Mesothelial cell of epicardium (in vitro differentiated cells): ENCODE results near the gene BLZF1. TPM values are rescaled to one million over a fixed set of nuclear protein-coding genes. Genes with fewer than 3 reads are reported as not detected.

ENCODE experiments used
- DNase-seq, 2 experiments: peaks; one replicate each; pipeline ENCODE4 v3.0.0; 2021; ENCODE audit warnings: low spot score in 2 of 2; ENCODE audit not compliant: unreplicated experiment in 2 of 2
- H3K27ac Mint-ChIP-seq: 2 replicates; pipeline ENCODE4 v1.8.0; 2021; ENCODE audit warnings: mixed read lengths
- H3K27me3 Mint-ChIP-seq: 2 replicates; pipeline ENCODE4 v1.8.0; 2021; ENCODE audit warnings: low read depth, mixed read lengths
- H3K36me3 Mint-ChIP-seq: 2 replicates; pipeline ENCODE4 v1.8.0; 2021; ENCODE audit warnings: mixed read lengths
- H3K4me1 Mint-ChIP-seq: 2 replicates; pipeline ENCODE4 v1.8.0; 2021; ENCODE audit warnings: mixed read lengths
- H3K4me3 Mint-ChIP-seq: 2 replicates; pipeline ENCODE4 v1.8.0; 2021; ENCODE audit warnings: mild to moderate bottlenecking, moderate library complexity, mixed read lengths
- H3K9me3 Mint-ChIP-seq: 2 replicates; pipeline ENCODE4 v1.8.0; 2021; ENCODE audit warnings: mixed read lengths
- total RNA-seq: library from RNA; stranded (reverse); gene quantifications from 3 replicates; pipeline ENCODE4 v1.2.1, GENCODE V29; 2021
- TF ChIP-seq, protein P1 (sequence below): fragments of 200-600 bp; sonication (generic); IDR thresholded peaks from one replicate; pipeline ENCODE4 v1.5.0; 2021; ENCODE audit warnings: antibody characterized with exemption; ENCODE audit not compliant: unreplicated experiment

BLZF1 gene
- total RNA-seq, 1 donor from 2014 or later, result 21.5 TPM

DNA sequence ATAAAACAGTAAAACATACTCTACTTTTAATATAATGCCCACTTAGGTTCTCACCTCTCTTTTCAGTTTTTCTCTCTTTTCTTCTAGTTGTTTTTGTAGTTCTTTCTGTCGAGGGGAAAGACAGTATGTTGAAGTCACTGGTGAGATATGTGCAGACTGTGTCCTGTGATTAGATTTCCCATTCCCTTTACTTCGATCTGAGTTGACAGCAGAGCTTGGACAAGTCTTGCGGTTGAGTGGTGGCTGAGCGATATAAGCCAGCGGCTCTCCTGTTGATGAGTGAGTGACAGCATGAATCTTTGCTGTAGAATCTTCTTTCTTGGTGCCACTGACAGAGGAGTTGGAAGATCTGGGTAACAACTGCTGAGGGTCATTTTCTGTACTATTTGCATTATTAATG, 53.3 kb downstream of the BLZF1 start:
- Mint-ChIP-seq H3K27ac (no peak overlapping the region), H3K4me3 (no peak overlapping the region), H3K27me3 (peaks cover 7% of the 10 kb centered on the region), H3K36me3 (peaks cover 6% of the 10 kb centered on the region), H3K4me1 (no peaks in the 10 kb centered on the region), H3K9me3 (no peaks in the 10 kb centered on the region)
- no peak for DNase-seq
- TF ChIP-seq, protein P1, sequence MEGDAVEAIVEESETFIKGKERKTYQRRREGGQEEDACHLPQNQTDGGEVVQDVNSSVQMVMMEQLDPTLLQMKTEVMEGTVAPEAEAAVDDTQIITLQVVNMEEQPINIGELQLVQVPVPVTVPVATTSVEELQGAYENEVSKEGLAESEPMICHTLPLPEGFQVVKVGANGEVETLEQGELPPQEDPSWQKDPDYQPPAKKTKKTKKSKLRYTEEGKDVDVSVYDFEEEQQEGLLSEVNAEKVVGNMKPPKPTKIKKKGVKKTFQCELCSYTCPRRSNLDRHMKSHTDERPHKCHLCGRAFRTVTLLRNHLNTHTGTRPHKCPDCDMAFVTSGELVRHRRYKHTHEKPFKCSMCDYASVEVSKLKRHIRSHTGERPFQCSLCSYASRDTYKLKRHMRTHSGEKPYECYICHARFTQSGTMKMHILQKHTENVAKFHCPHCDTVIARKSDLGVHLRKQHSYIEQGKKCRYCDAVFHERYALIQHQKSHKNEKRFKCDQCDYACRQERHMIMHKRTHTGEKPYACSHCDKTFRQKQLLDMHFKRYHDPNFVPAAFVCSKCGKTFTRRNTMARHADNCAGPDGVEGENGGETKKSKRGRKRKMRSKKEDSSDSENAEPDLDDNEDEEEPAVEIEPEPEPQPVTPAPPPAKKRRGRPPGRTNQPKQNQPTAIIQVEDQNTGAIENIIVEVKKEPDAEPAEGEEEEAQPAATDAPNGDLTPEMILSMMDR, result no peak

DNA sequence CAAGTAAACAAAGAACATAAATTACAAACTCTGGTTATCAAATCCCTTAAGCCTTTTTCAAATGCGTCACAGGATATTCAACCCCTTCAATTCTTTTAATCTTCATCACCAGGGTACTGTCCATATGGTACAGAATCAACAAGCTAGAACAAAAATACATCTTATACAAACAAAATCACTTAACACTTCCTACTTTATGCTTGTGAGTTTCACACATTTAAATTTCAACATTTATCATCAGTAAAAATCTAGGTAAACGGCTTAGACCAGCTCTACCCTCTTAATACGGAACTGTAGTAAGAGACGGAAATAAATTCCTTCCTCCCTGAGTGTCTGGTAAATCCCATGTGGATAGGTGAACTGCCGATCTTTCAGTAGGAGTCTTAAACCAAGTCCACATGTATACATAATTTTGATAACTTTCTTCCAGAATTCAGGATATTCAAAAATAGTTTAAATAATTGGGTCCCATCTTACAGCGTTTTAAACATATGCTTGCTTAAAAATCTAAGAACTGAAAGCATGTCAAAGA, 58.2 kb downstream of the BLZF1 start:
- peaks cover 4% of the 10 kb centered on the region for H3K36me3 Mint-ChIP-seq
- peaks cover 37% of the 10 kb centered on the region for H3K27me3 Mint-ChIP-seq
- H3K4me1 Mint-ChIP-seq, result peaks cover 11% of the 10 kb centered on the region
- H3K27ac Mint-ChIP-seq, result no peak overlapping the region
- H3K9me3 Mint-ChIP-seq, result peaks cover 9% of the 10 kb centered on the region
- TF ChIP-seq, protein P1, result no peak
- no peak overlapping the region for H3K4me3 Mint-ChIP-seq
- DNase-seq, result no peak

DNA sequence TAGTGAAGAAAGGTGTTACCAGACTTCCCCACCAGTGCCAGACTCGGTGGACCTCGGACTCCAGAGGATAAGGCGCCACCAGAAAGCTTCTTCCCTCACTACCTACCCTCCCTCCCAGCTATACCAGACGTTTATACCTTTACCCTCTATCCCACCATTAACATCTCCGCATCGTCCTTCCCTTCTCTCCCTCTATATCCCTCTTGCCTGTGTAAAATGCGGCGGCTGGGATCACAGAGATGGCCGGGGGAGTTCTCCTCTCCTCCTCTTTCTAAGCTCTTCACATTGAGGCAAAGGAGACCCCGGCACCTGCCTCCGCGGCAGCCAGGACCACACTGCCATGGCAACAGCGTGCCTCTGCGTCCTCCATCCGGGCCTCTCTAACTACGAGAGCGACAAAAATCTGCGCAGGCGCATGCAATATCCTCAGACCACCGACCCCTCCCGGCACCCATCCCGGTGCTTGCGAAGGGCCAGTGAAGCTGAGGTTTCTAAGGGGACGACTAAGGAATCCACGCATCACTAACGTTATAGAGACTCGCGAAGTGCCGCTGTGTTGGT, 59.2 kb downstream of the BLZF1 start, which contains the start of gene CCDC181:
Gene CCDC181, minus strand, starts transcription at position 394 of the 561 bp plus-strand sequence. CDS start 2,547 bp downstream, outside the sequence.
- peaks cover 46% of the 10 kb centered on the region for H3K27me3 Mint-ChIP-seq
- H3K9me3 Mint-ChIP-seq, result peaks cover 14% of the 10 kb centered on the region
- TF ChIP-seq, protein P1, result no peak
- H3K4me1 Mint-ChIP-seq, result peaks cover 11% of the 10 kb centered on the region
- H3K4me3 Mint-ChIP-seq, result peak within 1 kb of the TSS; percentile 92
- DNase-seq, result peak; percentile 70 to 82
- peaks cover under 1% of the 10 kb centered on the region for H3K36me3 Mint-ChIP-seq
- peak within 1 kb of the TSS; percentile 88 for H3K27ac Mint-ChIP-seq

Other genes starting within 250 kb of the BLZF1 start
- gene NME7, start 398 bp upstream of the BLZF1 start, total RNA-seq, result 25.6 to 31.9 TPM (median 28.9 TPM) in 3 replicates
- gene CCDC181, start 59.3 kb downstream of the BLZF1 start, total RNA-seq, result 1.3 to 2.2 TPM (median 1.4 TPM) in 3 replicates
- 16.1 to 18.2 TPM (median 17.8 TPM) in 3 replicates for gene SLC19A2, start 117.7 kb downstream of the BLZF1 start, total RNA-seq
- 32.2 to 43.5 TPM (median 38.6 TPM) in 3 replicates for gene F5, start 218.3 kb downstream of the BLZF1 start, total RNA-seq